Trophoblast cell (in vitro differentiated cells and primary cell): ENCODE results near the gene NUB1.
A peak's percentile ranks its signal among the peaks of the same experiment; 100 is the strongest.
"Not testable (repeated sequence)": the region's sequence is repeated elsewhere in the genome, so short reads cannot be mapped to it uniquely, and the experiment has no call there.

Experiments used
- DNase-seq, 2 donors: peaks; one replicate each; pipeline ENCODE4 v3.0.0-alpha.2; 2016
- H2AFZ ChIP-seq: 2 replicates; pipeline ENCODE4 v1.6.1; 2013; ENCODE audit warnings: low read length, moderate library complexity, mild to moderate bottlenecking; ENCODE audit not compliant: insufficient read depth, poor library complexity
- H2AK5ac ChIP-seq: 2 replicates; pipeline ENCODE4 v1.6.1; 2013; ENCODE audit warnings: mild to moderate bottlenecking, low read length
- H2BK120ac ChIP-seq: 2 replicates; pipeline ENCODE4 v1.6.1; 2013; ENCODE audit warnings: low read length, mild to moderate bottlenecking, moderate library complexity; ENCODE audit not compliant: insufficient read depth, poor library complexity
- H2BK12ac ChIP-seq: 2 replicates; pipeline ENCODE4 v1.6.1; 2013; ENCODE audit warnings: mild to moderate bottlenecking, low read length, moderate library complexity
- H2BK5ac ChIP-seq: 2 replicates; pipeline ENCODE4 v1.6.1; 2013; ENCODE audit warnings: low read length, low read depth, moderate library complexity, mild to moderate bottlenecking; ENCODE audit not compliant: poor library complexity
- H3K14ac ChIP-seq: 2 replicates; pipeline ENCODE4 v1.6.1; 2013; ENCODE audit warnings: mild to moderate bottlenecking, low read length
- H3K18ac ChIP-seq: 2 replicates; pipeline ENCODE4 v1.6.1; 2013; ENCODE audit warnings: mild to moderate bottlenecking, low read length
- H3K23ac ChIP-seq: 2 replicates; pipeline ENCODE4 v1.6.1; 2013; ENCODE audit warnings: low read length
- H3K27ac ChIP-seq: 2 replicates; pipeline ENCODE4 v1.5.1; 2013; ENCODE audit warnings: low read depth, mild to moderate bottlenecking, inconsistent platforms, low read length, moderate library complexity
- H3K27me3 ChIP-seq: 2 replicates; pipeline ENCODE4 v1.6.1; 2013; ENCODE audit warnings: inconsistent platforms, mild to moderate bottlenecking, low read length, moderate library complexity; ENCODE audit not compliant: insufficient read depth
- H3K36me3 ChIP-seq, 2 experiments: 1 replicate in 1 of 2; 2 replicates in 1 of 2; pipeline ENCODE4 v1.6.1; 2013; ENCODE audit warnings: low read length in 2 of 2, mild to moderate bottlenecking in 2 of 2, moderate library complexity in 1 of 2; ENCODE audit not compliant: insufficient read depth in 2 of 2, control insufficient read depth in 1 of 2
- H3K4ac ChIP-seq: 2 replicates; pipeline ENCODE4 v1.6.1; 2013; ENCODE audit warnings: low read depth, mild to moderate bottlenecking, low read length, moderate library complexity
- H3K4me1 ChIP-seq, 2 experiments: 1 replicate in 1 of 2; 2 replicates in 1 of 2; pipeline ENCODE4 v1.6.1; 2013; ENCODE audit warnings: low read length in 2 of 2, mild to moderate bottlenecking in 2 of 2, moderate library complexity in 1 of 2; ENCODE audit not compliant: insufficient read depth in 2 of 2, control insufficient read depth in 1 of 2
- H3K4me2 ChIP-seq: 2 replicates; pipeline ENCODE4 v1.6.1; 2013; ENCODE audit warnings: inconsistent platforms, mild to moderate bottlenecking, low read length, moderate library complexity
- H3K4me3 ChIP-seq: 2 replicates; pipeline ENCODE4 v1.5.1; 2013; ENCODE audit warnings: mild to moderate bottlenecking, low read depth, low read length, inconsistent platforms
- H3K79me1 ChIP-seq: one replicate; pipeline ENCODE4 v1.6.1; 2013; ENCODE audit warnings: low read length
- H3K79me2 ChIP-seq: 2 replicates; pipeline ENCODE4 v1.6.1; 2013; ENCODE audit warnings: low read length, mild to moderate bottlenecking; ENCODE audit not compliant: control insufficient read depth, insufficient read depth, poor library complexity
- H3K9ac ChIP-seq: 2 replicates; pipeline ENCODE4 v1.6.1; 2013; ENCODE audit warnings: mild to moderate bottlenecking, low read length
- H3K9me3 ChIP-seq: 2 replicates; pipeline ENCODE4 v1.6.1; 2013; ENCODE audit warnings: low read depth, mild to moderate bottlenecking, control low read depth, inconsistent platforms, low read length; ENCODE audit not compliant: insufficient read depth
- H4K12ac ChIP-seq: 2 replicates; pipeline ENCODE4 v1.6.1; 2013; ENCODE audit warnings: low read depth, mild to moderate bottlenecking, low read length, moderate library complexity
- H4K8ac ChIP-seq: 2 replicates; pipeline ENCODE4 v1.6.1; 2013; ENCODE audit warnings: low read depth, mild to moderate bottlenecking, low read length, moderate library complexity
- H4K91ac ChIP-seq: one replicate; pipeline ENCODE4 v1.6.1; 2013; ENCODE audit warnings: low read depth, mild to moderate bottlenecking, low read length, moderate library complexity
- WGBS: extraction: QIAGEN DNeasy Blood & Tissue Kit; methylation state at CpG from one replicate; pipeline ENCODE4 v1.1.7; 2013; ENCODE audit warnings: missing lambda C conversion rate; ENCODE audit not compliant: insufficient read length, insufficient coverage; ENCODE audit errors: extremely low coverage; 5-methylcytosine and 5-hydroxymethylcytosine counted together

The NUB1 gene

DNA sequence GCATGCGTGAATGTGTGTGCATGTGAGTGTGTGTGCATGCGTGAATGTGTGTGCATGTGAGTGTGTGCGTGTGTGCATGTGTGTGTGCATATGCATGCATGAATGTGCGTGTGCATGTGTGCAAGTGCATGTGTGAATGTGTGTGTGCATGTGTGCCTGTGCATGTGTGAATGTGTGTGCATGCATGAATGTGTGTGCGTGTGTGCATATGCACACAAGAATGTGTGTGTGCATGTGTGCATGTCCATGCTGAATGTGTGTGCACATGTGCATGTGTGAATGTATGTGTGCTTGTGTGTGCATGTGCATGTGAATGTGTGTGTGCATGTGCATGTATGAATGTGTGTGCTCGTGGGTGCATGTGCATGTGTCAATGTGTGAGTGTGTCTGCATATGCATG lies 42.1 kb upstream of the NUB1 start:
- H2AFZ ChIP-seq = no peak overlapping the region
- peak overlapping the region; percentile 4 for H3K4me3 ChIP-seq
- H3K23ac ChIP-seq = no peak overlapping the region
- no peak overlapping the region for H3K9ac ChIP-seq
- no peaks in the 10 kb centered on the region for H3K27me3 ChIP-seq
- no peak overlapping the region for H4K12ac ChIP-seq
- H4K8ac ChIP-seq = no peak overlapping the region
- H3K79me2 ChIP-seq = no peaks in the 10 kb centered on the region
- no peak overlapping the region for H3K27ac ChIP-seq
- H3K9me3 ChIP-seq = peaks cover 13% of the 10 kb centered on the region
- H2BK120ac ChIP-seq = no peak overlapping the region
- WGBS = no CpG with 5 or more reads among the region's 6 CpGs
- H3K36me3 ChIP-seq = no peaks in the 10 kb centered on the region
- no peak overlapping the region for H4K91ac ChIP-seq
- H3K79me1 ChIP-seq = no peaks in the 10 kb centered on the region
- H2BK12ac ChIP-seq = no peak overlapping the region
- H3K4me1 ChIP-seq = peaks cover 3% of the 10 kb centered on the region in 2 experiments
- H3K4ac ChIP-seq = no peak overlapping the region
- DNase-seq = no peak
- H2AK5ac ChIP-seq = no peak overlapping the region
- H3K14ac ChIP-seq = no peak overlapping the region
- no peak overlapping the region for H3K18ac ChIP-seq
- H3K4me2 ChIP-seq = no peak overlapping the region
- H2BK5ac ChIP-seq = no peak overlapping the region

DNA sequence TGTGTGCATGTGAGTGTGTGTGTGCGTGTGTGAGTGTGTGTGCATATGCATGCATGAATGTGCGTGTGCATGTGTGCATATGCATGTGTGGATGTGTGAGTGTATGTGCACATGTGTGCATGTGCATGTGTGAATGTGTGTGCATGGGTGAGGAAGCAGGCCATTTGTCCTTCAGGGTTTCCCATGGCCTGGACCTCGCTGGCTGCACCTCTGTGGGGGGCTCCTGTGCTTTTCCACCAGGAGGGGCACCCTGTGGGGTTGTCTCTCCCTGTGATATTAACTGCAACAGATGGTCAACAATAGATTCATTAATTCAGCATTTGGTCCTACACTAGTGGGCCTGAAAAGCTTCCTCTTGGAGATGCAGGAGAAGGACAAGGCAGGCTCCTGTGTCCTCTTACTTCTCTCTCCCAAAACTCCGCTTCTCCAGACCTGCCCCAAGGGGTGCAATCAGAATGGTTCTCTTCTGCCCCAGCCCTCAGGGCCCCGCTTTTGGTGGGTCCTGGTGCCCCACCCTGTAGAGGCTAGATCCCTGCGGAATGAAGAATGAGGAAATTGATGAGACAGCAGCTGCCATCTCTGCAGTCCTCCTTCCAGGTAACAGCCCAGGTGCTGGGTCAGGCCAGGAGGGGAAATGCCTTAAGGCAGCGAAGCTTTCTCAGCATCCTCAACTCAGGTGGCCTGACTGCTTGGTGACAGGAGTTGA lies 41.5 kb upstream of the NUB1 start:
- peaks cover 13% of the 10 kb centered on the region for H3K9me3 ChIP-seq
- H3K79me1 ChIP-seq = no peaks in the 10 kb centered on the region

GRCh38 chr7:151301471-151302462 lies 39.8 kb upstream of the NUB1 start:
- Histone ChIP-seq H4K8ac (no peak overlapping the region), H2BK12ac (no peak overlapping the region), H3K18ac (no peak overlapping the region), H2AFZ (no peak overlapping the region), H3K9ac (no peak overlapping the region), H4K12ac (no peak overlapping the region), H3K14ac (no peak overlapping the region), H3K23ac (no peak overlapping the region), H3K79me2 (no peaks in the 10 kb centered on the region), H3K27me3 (no peaks in the 10 kb centered on the region), H2BK120ac (no peak overlapping the region), H3K27ac (no peak overlapping the region), H3K9me3 (peaks cover 13% of the 10 kb centered on the region), H3K4me2 (no peak overlapping the region), H3K4me3 (no peak overlapping the region), H3K79me1 (no peaks in the 10 kb centered on the region), H3K36me3 (no peaks in the 10 kb centered on the region), H4K91ac (no peak overlapping the region), H2BK5ac (no peak overlapping the region), H2AK5ac (no peak overlapping the region), H3K4me1 (peaks cover 3% of the 10 kb centered on the region in 2 experiments), H3K4ac (no peak overlapping the region)
- no peak for DNase-seq
- no CpG with 5 or more reads among the region's 20 CpGs for WGBS

More for the DNA sequence above, 41.5 kb upstream of the NUB1 start:
- no peak overlapping the region for H2BK5ac ChIP-seq
- H4K91ac ChIP-seq = no peak overlapping the region
- no peaks in the 10 kb centered on the region for H3K27me3 ChIP-seq
- H3K27ac ChIP-seq = no peak overlapping the region
- no peak overlapping the region for H2AK5ac ChIP-seq
- DNase-seq = no peak
- H3K4me2 ChIP-seq = no peak overlapping the region
- H4K8ac ChIP-seq = no peak overlapping the region
- no CpG with 5 or more reads among the region's 7 CpGs for WGBS
- no peak overlapping the region for H3K23ac ChIP-seq
- H3K9ac ChIP-seq = no peak overlapping the region
- no peak overlapping the region for H2BK120ac ChIP-seq
- H3K18ac ChIP-seq = no peak overlapping the region
- no peak overlapping the region for H2BK12ac ChIP-seq
- peaks cover 3% of the 10 kb centered on the region in 2 experiments for H3K4me1 ChIP-seq
- no peaks in the 10 kb centered on the region for H3K79me2 ChIP-seq
- no peak overlapping the region for H3K14ac ChIP-seq
- H3K4ac ChIP-seq = no peak overlapping the region
- H2AFZ ChIP-seq = no peak overlapping the region
- peak overlapping the region; percentile 4 for H3K4me3 ChIP-seq
- H3K36me3 ChIP-seq = no peaks in the 10 kb centered on the region
- no peak overlapping the region for H4K12ac ChIP-seq

DNA sequence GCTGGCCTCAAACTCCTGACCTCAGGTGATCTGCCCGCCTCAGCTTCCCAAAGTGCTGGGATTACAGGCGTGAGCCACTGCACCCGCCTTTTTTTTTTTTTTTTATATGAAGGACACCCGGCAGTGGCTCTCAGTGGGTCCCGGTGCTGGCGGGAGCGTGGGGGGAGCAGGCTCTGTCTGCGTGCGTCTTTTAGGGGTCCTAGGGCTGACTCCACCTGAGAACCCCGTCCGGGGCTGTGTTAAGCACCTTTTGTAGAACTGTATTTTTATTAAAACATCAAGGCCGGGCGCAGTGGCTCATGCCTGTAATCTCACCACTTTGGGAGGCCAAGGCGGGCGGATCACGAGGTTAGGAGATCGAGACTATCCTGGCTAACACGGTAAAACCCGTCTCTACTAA lies 37.4 kb upstream of the NUB1 start:
- WGBS = no CpG with 5 or more reads among the region's 19 CpGs
- not testable (repeated sequence) for H3K4me3 ChIP-seq, H2AK5ac ChIP-seq, H3K4me1 ChIP-seq, H3K36me3 ChIP-seq, H3K23ac ChIP-seq, H2BK12ac ChIP-seq, H3K4me2 ChIP-seq, H3K14ac ChIP-seq, DNase-seq, H4K8ac ChIP-seq, H3K79me2 ChIP-seq, H4K91ac ChIP-seq, H2BK5ac ChIP-seq, H4K12ac ChIP-seq, H3K27me3 ChIP-seq, H3K79me1 ChIP-seq, H3K27ac ChIP-seq, H2AFZ ChIP-seq, H3K4ac ChIP-seq, H3K9ac ChIP-seq, H3K18ac ChIP-seq, H2BK120ac ChIP-seq
- peaks cover 13% of the 10 kb centered on the region for H3K9me3 ChIP-seq
